Kasumi-1 (cell line): Measurements from ENCODE around the gene DUS2.
"Not testable (repeated sequence)": the region's sequence is repeated elsewhere in the genome, so short reads cannot be mapped to it uniquely, and the experiment has no call there.

Source experiments
- DNase-seq, 2 experiments: peaks; one replicate each; lab custom pipeline; 2025; lab: John Stamatoyannopoulos, UW

The DUS2 gene

DNA sequence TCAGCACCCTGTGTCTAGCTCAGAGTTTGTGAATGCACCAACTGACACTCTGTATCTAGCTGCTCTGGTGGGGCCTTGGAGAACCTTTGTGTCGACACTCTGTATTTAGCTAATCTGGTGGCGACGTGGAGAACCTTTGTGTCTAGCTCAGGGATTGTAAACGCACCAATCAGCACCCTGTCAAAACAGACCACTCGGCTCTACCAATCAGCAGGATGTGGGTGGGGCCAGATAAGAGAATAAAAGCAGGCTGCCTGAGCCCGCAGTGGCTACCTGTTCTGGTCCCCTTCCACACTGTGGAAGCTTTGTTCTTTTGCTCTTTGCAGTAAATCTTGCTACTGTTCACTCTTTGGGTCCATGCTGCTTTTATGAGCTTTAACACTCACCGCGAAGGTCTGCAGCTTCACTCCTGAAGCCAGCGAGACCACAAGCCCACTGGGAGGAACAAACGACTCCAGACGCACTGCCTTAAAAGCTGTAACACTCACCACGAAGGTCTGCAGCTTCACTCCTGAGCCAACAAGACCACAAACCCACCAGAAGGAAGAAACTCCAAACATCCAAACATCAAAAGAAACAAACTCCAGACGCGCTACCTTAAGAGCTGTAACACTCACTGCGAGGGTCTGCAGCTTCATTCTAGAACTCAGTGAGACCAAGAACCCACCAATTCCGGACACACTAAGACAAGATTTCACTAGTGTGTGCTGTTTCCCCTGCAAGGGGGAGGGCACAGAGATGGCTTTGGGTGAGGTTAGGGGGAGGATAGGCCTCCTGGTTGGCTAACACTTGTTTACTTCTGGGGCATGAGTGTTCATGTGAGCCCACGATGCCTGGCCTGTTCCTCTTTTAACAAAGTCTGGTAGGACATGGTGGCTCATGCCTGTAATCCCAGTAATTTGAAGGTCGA, 24.1 kb upstream of the DUS2 start, which contains the start of gene DPEP2:
TSS of gene DPEP2 (minus strand) at position 706 of the 910 bp plus-strand sequence. CDS start 6,272 bp downstream, outside the sequence.
- peak; percentile 39 to 59 for DNase-seq

DNA sequence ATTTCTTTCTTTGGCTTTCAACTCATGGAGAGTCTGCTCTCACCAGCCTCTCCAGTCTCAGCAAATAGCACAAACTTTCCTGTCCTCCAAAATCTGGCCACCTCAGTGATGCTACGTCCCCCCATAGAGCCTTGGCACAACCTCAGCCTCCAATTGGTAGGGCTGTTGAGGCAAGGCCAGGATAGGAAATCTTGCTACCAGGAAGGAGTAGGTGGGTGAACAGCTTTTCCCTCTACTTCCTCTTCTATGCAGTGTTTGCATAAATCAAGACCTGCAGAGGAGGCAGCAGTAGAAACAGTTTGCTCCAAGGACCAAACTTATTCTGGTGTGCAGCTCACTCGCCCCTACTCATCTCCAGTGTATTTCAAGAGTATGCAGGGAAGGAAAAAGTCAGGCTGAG, 23.1 kb upstream of the DUS2 start:
- DNase-seq, result peak; percentile 38 to 58

DNA sequence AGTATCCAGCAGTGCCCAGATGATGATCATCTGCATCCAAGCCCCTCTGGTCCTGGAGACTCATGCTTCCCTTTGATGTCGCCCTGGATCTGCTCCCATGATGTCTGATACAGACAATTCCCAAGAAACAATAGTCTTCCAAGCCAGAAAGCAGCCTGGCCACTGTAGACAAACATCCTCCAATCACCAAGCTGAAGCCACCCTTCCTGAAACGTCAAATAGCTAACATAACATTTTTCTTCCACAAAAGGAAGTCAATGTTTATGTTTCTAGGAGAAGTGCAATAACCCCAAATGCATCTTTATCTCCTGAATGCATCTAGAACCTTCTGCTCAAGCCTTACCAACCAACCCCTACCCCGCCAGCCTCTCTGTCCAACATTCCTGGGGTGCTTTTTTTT, 22.6 kb upstream of the DUS2 start:
- no peak for DNase-seq

DNA sequence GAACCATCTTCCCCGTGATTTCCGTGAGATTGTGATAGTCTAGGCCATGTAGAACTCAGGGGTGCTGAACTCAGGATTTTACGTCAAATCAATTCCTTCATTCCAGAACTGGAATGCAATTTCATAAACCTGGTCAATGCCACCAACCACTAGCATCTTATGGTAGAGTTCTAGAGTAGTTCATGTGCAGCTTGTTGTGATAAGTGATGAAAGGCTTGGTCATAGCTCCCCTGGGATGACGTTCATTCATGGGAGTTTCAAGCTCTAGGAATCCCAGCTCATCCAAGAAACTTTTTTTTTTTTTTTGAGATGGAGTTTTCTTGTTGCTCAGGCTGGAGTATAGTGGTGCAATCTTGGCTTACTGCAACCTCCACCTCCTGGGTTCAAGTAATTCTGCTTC, 20.1 kb upstream of the DUS2 start:
- no peak for DNase-seq

DNA sequence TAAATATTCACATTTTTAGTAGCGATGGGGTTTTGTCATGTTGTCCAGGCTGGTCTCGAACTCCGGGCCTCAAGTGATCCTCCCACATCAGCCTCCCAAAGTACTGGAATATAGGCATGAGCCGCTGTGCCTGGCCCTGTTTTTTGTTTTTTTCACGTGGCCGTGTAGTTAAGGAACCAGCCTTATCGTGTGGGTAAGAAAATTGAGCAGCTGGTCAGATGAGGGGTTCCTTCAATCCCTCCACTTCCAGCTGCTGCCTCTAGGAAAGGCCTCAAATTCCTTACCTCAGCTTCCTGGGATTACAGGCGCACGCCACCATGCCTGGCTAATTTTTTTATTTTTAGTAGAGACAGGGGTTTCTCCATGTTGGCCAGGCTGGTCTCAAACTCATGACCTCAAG, 17.9 kb upstream of the DUS2 start:
- no peak for DNase-seq

DNA sequence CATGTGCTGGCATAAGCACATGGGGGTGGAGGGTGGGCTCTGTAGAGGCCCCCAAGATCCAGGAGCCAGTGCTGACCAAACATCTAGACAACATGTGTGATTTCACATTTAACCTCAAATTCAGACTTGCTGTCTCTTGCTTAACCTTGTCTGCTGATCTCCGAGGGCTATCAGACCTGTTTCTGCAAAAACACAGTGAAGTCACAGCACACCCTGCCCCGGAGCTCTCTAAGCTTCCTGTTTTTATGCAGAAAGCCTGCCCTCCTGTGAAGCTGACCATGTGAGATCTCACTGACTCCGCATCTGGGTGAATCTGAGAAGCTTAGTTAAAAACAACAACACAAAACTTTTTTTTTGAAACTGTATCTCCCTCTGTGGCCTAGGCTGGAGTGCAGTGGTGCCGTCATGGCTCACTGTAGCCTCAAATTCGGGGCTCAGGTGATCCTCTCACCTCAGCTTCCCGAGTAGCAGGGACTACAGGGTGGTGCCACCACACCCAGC, 17.2 kb upstream of the DUS2 start:
- peak; percentile 69 to 72 for DNase-seq

DNA sequence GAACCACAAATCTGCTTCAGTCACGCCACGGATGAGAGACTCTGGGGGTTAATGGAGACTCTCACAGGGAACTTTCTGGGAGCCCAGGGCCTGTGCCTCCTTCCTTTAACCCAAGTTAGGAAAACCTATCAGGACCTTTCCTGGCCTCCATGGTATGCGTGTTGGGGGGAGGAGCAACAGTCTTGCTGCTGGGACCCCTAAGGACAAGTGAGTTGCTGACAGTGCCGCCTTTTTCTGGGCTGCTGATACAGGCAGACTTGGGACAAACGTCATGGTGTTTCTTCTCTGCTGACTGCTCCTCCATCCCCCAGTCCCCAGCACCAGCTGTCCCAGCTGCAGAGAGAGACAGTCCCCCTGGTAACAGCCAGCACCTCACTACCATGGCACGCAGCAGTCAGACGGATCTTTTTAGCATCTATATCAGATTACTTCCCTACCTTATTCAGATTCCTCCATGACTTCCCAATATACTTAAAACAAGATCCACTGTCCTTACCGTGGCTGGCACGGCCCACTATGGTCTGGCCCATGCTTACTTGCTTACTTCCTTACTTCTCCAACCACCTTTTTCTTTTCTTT, 13.8 kb upstream of the DUS2 start:
- no peak for DNase-seq

DNA sequence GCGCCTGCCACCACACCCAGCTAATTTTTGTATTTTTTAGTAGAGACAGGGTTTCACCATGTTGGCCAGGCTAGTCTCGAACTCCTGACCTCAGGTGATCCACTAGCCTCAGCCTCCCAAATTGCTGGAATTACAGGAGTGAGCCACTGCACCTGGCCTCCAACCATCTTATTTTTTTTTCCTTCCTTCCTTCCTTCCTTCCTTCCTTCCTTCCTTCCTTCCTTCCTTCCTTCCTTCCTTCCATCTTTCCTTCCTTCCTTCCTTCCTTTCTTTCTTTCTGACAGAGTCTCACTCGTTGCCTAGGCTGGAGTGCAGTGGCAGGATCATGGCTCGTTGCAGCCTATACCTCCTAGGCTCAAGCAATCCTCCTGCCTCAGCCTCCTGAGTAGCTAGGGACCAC, 13.2 kb upstream of the DUS2 start:
- not testable (repeated sequence) for DNase-seq

DNA sequence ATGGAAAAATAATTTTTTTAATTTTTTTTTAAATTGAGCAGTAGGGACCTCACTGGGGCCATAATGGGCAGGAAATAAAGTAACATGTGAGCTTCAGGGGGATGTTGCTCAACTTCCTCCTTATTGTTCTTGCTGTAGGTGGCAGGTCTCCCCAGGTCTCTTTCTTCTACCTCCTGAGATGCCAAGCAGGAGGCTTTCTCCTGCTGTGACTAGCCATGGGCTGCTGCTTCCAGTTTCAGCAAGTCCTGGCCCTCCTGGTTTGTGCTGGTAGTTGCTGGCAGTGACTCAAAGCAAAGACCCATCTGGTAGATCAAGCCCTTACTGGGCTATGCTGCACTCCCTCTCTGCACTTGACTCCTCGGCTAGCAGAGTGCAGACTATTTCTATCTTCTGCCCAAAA, 9.6 kb upstream of the DUS2 start:
- peak; percentile 51 to 65 for DNase-seq

DNA sequence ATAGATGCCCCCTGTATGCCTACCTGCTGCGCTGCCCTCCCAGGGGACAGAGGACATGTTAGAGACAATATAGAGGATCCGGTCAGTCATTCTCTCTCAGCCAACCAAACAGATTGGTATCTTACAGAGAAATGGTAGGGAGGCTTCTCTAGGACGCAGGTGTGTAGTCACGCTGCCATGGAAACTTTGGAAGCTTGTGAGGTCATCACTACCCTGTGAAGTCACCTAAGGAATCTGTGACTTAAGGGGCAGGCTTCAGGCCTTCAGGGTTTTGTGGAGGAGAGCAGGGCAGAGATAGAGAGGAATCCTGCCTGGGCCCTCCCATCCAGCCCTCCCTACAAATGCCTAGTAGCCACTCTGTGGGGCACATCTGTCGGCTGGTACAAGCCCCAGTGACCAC, 7.4 kb upstream of the DUS2 start, which contains the start of gene DPEP2NB:
TSS of gene DPEP2NB (minus strand) at position 231 of the 400 bp plus-strand sequence. CDS start at position 90, 141 bp downstream.
- DNase-seq, result no peak

DNA sequence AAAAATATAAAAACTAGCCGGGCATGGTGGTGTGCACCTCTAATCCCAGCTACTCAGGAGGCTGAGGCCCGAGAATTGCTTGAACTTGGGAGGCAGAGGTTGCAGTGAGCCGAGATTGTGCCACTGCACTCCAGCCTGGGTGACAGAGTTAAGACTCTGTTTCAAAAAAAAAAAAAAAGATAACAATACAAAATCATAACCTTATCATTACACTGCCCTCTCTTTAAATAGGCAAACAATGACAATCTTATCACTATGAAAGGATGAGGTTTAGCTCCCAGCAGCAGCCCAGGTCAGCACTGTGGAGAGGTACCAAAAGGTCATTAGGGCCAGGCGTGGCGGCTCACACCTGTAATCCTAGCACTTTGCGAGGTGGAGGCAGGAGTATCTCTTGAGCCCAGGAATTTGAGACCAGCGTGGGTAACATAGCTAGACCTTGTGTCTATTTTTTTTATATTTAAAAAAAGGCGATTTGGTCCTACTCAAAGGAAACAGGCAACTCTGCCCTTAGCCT, 3.9 kb upstream of the DUS2 start:
- DNase-seq, result no peak

DNA sequence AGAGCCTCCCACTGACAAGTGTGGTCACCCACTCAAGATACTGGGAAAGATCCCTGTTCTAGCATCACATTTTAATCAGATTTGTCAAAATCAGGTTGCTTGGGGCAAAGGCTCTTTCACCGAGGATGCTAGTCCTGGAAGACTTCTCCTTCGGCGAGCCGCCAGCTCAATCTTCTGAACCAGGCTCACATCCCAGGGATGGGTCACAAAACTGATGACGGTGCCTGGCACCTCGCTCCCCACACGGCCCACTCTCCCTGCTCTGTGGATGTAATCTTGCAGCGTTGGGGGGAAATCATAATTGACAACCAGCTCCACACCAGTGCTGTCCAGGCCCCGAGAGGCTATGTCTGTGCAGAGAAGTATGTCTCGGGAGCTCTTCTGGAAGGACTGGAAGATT, 1.6 kb upstream of the DUS2 start:
- no peak for DNase-seq

DNA sequence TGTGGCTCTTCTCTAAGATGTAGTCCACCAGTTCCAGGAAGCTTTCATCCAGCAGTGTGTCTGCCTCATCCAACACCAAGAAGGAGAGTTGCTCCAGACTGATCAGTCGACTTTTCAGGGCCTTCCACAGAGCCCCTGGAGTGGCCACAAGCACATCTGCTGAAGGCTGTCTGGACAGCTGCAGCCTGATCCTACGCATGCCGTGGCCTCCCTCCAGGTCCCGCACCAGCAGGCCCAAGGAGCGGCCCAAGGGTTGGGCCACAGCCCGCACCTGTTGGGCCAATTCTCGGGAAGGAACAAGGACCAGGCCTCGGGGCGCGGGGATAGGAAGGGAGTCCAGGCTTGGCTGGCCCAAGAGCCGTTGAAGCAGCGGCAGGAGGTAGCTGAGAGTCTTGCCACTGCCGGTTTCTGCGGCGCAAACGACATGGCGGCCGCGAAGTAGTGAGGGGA, 781 bp upstream of the DUS2 start:
- DNase-seq, result no peak

DNA sequence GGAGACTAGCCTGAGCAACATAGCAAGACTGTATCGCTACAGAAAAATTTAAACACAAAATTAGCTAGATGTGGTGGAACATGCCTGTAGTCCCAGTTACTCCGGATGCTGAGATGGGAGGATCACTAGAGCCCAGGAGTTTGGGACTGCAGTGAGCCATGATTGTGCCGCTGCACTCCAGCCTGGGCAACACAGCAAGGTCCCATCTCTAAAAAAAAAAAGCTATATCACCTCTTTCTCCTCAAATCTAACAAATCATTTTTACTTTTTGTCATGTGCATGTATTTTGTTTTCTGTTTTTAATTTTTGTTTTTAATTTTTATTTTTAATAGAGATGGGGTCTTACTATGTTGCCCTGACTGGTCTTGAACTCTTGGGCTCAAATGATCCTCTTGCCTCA, 5.9 kb downstream of the DUS2 start:
- no peak for DNase-seq

DNA sequence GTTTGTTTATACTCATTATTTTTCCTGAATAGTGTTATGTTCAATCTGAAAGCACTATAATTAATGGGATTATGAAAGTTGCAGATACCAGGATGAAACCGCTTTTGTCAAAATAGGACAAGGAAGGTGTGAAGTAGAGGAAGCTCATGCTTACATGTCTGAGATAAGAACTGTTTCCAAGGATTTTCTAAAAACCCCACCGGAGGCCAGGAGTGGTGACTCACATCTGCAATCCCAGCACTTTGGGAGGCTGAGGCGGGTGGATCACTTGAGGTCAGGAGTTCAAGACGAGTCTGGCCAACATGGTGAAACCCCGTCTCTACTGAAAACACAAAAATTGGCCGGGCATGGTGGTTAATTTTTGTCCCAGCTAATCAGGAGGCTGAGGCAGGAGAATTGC, 7.0 kb downstream of the DUS2 start:
- not testable (repeated sequence) for DNase-seq

DNA sequence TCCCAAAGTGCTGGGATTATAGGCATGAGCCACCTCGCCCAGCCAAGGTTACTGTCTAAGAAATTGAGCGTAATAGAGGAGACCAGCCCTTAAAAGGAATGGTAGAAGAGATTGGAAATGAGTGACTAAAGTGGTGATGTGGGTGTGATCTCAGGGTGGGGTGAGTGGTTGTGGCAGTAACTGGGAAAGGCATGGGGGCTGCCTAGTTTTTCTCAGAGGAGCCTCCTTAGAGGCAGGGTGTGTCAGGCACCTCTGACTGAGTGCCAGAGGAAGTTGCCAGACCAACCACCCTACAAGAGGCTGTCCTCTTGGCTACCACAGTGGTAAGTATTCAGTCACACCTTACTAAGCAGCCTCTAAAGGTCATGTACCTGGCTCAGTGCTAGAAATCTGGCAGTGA, 8.9 kb downstream of the DUS2 start:
- no peak for DNase-seq

DNA sequence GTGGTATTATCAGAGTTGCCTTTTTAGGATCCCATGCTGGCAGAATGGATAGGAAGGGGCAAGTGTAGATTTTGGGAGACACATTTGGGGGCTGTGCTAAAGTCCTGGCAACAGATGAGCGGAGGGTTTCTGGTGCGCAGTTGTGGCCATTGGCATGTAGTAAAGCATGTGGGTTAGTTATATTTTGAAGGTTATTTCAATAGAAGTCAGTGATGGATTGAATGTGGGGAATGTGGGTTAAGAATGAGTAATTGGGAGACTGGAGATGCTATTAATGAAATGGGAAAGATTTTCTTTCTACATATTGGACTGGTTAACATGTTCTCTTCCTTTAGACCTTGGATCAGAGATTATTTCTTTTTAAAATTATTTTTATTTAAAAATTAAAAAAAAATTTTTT, 10.0 kb downstream of the DUS2 start:
- no peak for DNase-seq

DNA sequence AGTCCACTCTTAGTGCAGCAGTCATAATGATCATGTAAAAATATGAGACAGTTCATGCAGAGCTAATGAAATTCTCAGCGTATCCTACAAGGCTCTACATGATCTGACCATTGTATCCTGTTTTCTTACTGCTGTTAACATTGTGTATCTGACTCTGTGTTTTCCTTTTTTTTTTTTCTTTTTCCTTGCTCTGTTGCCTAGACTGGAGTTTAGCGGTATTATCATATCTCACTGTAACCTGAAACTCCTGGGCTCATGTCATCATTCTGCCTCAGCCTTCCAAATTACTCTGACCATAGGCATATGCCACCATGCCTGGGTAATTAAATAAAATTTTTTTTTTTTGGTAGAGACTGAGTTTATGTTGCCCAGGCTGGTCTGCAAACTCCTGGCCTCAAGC, 12.1 kb downstream of the DUS2 start:
- no peak for DNase-seq

DNA sequence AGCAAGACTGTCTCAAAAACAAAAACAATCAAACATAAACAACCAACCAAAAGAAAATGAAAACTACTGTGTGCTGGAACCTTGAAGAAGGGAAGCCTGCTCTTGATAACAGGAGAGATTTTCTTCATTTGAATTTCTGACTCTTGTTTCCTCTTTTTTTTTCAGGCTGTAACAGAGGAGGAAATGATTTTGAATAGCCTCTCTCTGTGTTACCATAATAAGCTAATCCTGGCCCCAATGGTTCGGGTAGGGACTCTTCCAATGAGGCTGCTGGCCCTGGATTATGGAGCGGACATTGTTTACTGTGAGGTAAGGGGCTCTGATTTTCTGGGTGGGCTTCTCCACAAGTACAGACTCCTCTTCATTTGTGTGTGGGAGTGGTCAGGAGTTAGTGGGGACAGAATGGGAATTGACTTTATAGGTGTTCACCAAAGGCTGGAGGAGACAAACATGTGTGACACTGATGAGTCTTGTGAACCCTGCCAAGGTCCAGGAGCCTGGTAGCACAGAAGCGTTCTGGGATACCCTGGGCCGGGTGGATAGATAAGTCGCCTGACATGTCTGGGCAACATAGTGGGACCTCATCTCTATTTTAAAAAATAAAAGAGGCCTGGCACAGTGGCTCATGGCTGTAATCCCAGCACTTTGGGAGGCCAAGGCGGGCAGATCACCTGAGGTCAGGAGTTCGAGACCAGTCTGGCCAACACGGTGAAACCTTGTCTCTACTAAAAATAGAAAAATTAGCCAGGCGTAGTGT, 14.9 kb downstream of the DUS2 start:
- peak in 1 of 2 experiments; percentile 27 for DNase-seq

DNA sequence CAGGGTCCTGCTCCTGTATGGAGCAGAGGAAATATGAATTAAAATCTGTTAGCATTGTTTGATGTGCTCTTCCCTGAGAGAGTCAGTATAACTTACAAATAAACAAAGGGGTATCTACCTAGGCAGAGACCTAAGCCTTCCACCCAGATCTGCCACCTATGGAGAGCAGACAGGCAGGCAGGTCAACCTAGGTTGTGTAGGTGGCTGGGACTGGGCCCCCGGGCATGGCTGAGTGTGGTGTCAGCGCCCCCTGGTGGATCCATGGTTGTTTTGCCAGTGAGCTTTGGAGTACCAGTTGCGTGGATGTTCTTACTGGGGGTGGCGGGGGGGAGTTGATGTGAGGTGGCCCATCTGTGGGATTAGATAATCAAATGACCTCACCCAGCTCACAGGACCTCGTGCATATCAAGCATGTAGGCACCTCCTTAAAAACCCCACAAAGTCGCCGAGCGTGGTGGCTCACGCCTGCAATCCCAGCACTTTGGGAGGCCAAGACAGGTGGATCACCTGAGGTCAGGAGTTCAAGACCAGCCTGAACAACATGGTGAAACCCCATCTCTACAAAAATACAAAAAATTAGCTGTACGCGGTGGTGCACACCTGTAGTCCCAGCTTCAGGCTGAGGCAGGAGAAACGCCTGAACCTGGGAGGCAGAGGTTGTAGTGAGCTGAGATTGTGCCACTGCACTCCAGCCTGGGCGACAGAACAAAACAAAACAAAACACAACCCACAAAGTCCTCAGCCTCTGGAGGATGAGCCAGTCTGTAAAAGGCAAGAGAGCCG, 17.6 kb downstream of the DUS2 start:
- peak; percentile 62 to 78 for DNase-seq

DNA sequence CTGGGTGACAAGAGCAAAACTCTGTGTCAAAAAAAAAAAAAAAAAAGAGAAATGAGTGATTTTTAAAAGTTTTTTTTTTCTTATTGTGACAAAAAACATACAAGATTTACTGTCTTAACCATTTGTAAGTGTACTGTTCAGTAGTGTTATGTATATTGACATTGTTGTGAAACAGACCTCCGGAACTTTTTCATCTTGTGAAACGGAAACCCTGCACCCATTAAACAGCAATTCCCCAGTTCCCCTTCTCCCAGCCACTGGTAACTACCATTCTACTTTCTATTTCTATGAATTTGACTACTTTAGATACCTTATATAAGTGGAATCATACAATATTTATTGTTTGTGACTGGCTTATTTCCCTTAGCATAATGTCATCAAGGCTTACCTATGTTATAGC, 18.7 kb downstream of the DUS2 start:
- no peak for DNase-seq
